ENCODE results near the gene LYPD6B.
A peak's percentile ranks its signal among the peaks of the same experiment; 100 is the strongest.

The LYPD6B gene

DNA sequence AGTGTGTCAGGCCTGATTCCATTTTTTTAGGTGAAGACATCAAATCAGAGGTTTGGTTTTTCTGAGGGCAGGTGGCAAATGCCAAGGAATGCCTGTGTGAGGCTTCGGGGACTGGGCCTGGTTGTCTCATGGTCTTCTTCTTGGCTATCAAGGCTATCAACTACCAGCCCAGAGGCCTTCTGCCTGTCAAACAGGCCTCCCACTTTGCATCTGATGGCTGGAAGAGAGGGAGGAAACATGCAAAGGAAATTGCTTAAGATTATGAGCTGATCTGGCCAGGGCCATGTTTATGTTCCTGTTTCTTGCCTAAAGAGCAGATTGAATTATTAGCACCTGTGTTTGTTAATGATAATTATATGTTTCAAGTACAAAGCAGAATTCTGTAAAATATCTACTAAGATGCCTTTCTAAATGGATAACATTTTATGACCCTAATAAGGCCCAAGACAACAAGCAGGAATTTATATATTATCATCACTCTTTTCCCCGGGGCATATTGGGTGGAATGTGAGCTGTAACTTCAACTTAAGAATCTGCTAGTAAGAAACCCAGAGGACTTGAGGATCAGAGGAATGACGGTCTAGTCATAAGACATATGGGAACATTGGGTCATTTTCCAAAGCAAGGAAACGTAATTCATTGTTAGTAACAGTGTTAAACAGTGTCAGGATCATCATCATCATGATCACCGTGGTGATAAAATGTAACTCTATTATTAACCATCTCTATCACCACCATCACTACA lies 123.2 kb downstream of the LYPD6B start:
- Histone ChIP-seq H3K27me3 (ENCODE audit: control insufficient read depth in 2 of 2, insufficient read depth in 2 of 2, low read length in 2 of 2) (no peaks in the 10 kb centered on the region), H3K9me3 (ENCODE audit: control insufficient read depth in 2 of 2, low read length in 2 of 2) (no peaks in the 10 kb centered on the region), H3K27ac (ENCODE audit: low read depth in 2 of 2, low read length in 2 of 2) (no peak overlapping the region), H3K4me3 (ENCODE audit: low read length in 2 of 2) (no peak overlapping the region), H3K9ac (ENCODE audit: low read depth in 1 of 2, low read length in 2 of 2) (no peak overlapping the region), H3K4me1 (ENCODE audit: control insufficient read depth in 2 of 2, insufficient read depth in 2 of 2, low read length in 2 of 2) (peaks cover 0 to 4% of the 10 kb centered on the region in 2 donors), H3K36me3 (ENCODE audit: control insufficient read depth in 2 of 2, insufficient read depth in 2 of 2, low read length in 2 of 2) (no peaks in the 10 kb centered on the region)

DNA sequence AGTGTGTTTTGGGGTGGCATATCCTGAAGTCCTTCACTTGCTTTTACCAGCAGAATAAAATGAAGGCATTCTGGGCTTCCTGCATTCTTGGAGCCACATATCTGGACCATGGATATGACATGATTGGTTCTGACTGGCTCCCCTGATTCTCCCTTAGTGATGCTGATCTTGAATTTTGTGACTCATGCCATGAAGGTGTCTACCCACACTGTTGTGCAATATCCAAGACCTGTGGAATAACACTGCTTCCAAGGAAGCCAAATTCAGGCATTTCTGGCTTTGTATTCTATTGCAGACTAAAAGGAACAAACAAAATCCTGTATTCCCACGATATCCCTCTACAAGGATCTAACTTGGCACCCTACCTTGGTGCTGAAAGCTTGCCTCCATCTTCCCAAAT lies 125.8 kb downstream of the LYPD6B start:
- Histone ChIP-seq H3K9ac (ENCODE audit: low read depth in 1 of 2, low read length in 2 of 2) (no peak overlapping the region), H3K27me3 (ENCODE audit: control insufficient read depth in 2 of 2, insufficient read depth in 2 of 2, low read length in 2 of 2) (no peaks in the 10 kb centered on the region), H3K4me1 (ENCODE audit: control insufficient read depth in 2 of 2, insufficient read depth in 2 of 2, low read length in 2 of 2) (peaks cover 0 to 6% of the 10 kb centered on the region in 2 donors), H3K4me3 (ENCODE audit: low read length in 2 of 2) (no peak overlapping the region), H3K36me3 (ENCODE audit: control insufficient read depth in 2 of 2, insufficient read depth in 2 of 2, low read length in 2 of 2) (no peaks in the 10 kb centered on the region), H3K27ac (ENCODE audit: low read depth in 2 of 2, low read length in 2 of 2) (no peak overlapping the region), H3K9me3 (ENCODE audit: control insufficient read depth in 2 of 2, low read length in 2 of 2) (no peaks in the 10 kb centered on the region)

- H3K4me3 ChIP-seq (ENCODE audit: low read length in 2 of 2), result no peak overlapping the region
- H3K4me1 ChIP-seq (ENCODE audit: control insufficient read depth in 2 of 2, insufficient read depth in 2 of 2, low read length in 2 of 2), result peaks cover 0 to 8% of the 10 kb centered on the region in 2 donors
- H3K36me3 ChIP-seq (ENCODE audit: control insufficient read depth in 2 of 2, insufficient read depth in 2 of 2, low read length in 2 of 2), result no peaks in the 10 kb centered on the region
- no peaks in the 10 kb centered on the region for H3K27me3 ChIP-seq (ENCODE audit: control insufficient read depth in 2 of 2, insufficient read depth in 2 of 2, low read length in 2 of 2)
- no peak overlapping the region for H3K27ac ChIP-seq (ENCODE audit: low read depth in 2 of 2, low read length in 2 of 2)
- no peaks in the 10 kb centered on the region for H3K9me3 ChIP-seq (ENCODE audit: control insufficient read depth in 2 of 2, low read length in 2 of 2)
- no peak overlapping the region for H3K9ac ChIP-seq (ENCODE audit: low read depth in 1 of 2, low read length in 2 of 2)
Measured at GRCh38 chr2:149164827-149165226, 126.3 kb downstream of the LYPD6B start.

GRCh38 chr2:149167001-149167780 lies 128.7 kb downstream of the LYPD6B start:
- Histone ChIP-seq H3K27me3 (ENCODE audit: control insufficient read depth in 2 of 2, insufficient read depth in 2 of 2, low read length in 2 of 2) (no peaks in the 10 kb centered on the region), H3K9ac (ENCODE audit: low read depth in 1 of 2, low read length in 2 of 2) (no peak overlapping the region), H3K4me3 (ENCODE audit: low read length in 2 of 2) (no peak overlapping the region), H3K9me3 (ENCODE audit: control insufficient read depth in 2 of 2, low read length in 2 of 2) (no peaks in the 10 kb centered on the region), H3K36me3 (ENCODE audit: control insufficient read depth in 2 of 2, insufficient read depth in 2 of 2, low read length in 2 of 2) (no peaks in the 10 kb centered on the region), H3K4me1 (ENCODE audit: control insufficient read depth in 2 of 2, insufficient read depth in 2 of 2, low read length in 2 of 2) (peaks cover 0 to 10% of the 10 kb centered on the region in 2 donors), H3K27ac (ENCODE audit: low read depth in 2 of 2, low read length in 2 of 2) (no peak overlapping the region)

DNA sequence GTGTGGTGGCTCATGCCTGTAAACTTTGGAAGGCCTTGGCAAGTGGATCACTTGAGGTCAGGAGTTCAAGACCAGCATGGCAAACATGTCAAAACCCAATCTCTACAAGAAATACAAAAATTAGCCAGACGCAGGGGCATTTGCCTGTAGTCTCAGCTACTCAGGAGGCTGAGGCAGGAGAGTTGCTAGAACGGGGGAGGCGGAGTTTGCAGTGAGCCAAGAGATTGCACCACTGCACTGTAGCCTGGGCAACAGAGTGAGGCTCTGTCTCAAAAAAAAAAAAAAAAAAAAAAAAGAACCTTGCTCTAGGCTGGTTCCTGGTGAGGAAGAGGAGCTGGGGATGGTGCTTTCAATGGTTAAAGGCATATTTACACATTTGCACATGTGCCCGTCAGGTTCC lies 129.4 kb downstream of the LYPD6B start:
- Histone ChIP-seq H3K9me3 (ENCODE audit: control insufficient read depth in 2 of 2, low read length in 2 of 2) (no peaks in the 10 kb centered on the region), H3K9ac (ENCODE audit: low read depth in 1 of 2, low read length in 2 of 2) (no peak overlapping the region), H3K4me1 (ENCODE audit: control insufficient read depth in 2 of 2, insufficient read depth in 2 of 2, low read length in 2 of 2) (peaks cover 0 to 7% of the 10 kb centered on the region in 2 donors), H3K36me3 (ENCODE audit: control insufficient read depth in 2 of 2, insufficient read depth in 2 of 2, low read length in 2 of 2) (no peaks in the 10 kb centered on the region), H3K4me3 (ENCODE audit: low read length in 2 of 2) (no peak overlapping the region), H3K27ac (ENCODE audit: low read depth in 2 of 2, low read length in 2 of 2) (no peak overlapping the region), H3K27me3 (ENCODE audit: control insufficient read depth in 2 of 2, insufficient read depth in 2 of 2, low read length in 2 of 2) (no peaks in the 10 kb centered on the region)

GRCh38 chr2:149169656-149170055 lies 131.2 kb downstream of the LYPD6B start:
- H3K36me3 ChIP-seq (ENCODE audit: control insufficient read depth in 2 of 2, insufficient read depth in 2 of 2, low read length in 2 of 2), result no peaks in the 10 kb centered on the region
- peaks cover 0 to 7% of the 10 kb centered on the region in 2 donors for H3K4me1 ChIP-seq (ENCODE audit: control insufficient read depth in 2 of 2, insufficient read depth in 2 of 2, low read length in 2 of 2)
- H3K9me3 ChIP-seq (ENCODE audit: control insufficient read depth in 2 of 2, low read length in 2 of 2), result no peaks in the 10 kb centered on the region
- no peak overlapping the region for H3K4me3 ChIP-seq (ENCODE audit: low read length in 2 of 2)
- H3K27ac ChIP-seq (ENCODE audit: low read depth in 2 of 2, low read length in 2 of 2), result peak overlapping the region in 1 of 2 donors; percentile 34
- no peaks in the 10 kb centered on the region for H3K27me3 ChIP-seq (ENCODE audit: control insufficient read depth in 2 of 2, insufficient read depth in 2 of 2, low read length in 2 of 2)
- no peak overlapping the region for H3K9ac ChIP-seq (ENCODE audit: low read depth in 1 of 2, low read length in 2 of 2)

GRCh38 chr2:149170156-149170555 lies 131.7 kb downstream of the LYPD6B start:
- Histone ChIP-seq H3K36me3 (ENCODE audit: control insufficient read depth in 2 of 2, insufficient read depth in 2 of 2, low read length in 2 of 2) (no peaks in the 10 kb centered on the region), H3K27ac (ENCODE audit: low read depth in 2 of 2, low read length in 2 of 2) (no peak overlapping the region), H3K4me1 (ENCODE audit: control insufficient read depth in 2 of 2, insufficient read depth in 2 of 2, low read length in 2 of 2) (peaks cover 0 to 7% of the 10 kb centered on the region in 2 donors)

DNA sequence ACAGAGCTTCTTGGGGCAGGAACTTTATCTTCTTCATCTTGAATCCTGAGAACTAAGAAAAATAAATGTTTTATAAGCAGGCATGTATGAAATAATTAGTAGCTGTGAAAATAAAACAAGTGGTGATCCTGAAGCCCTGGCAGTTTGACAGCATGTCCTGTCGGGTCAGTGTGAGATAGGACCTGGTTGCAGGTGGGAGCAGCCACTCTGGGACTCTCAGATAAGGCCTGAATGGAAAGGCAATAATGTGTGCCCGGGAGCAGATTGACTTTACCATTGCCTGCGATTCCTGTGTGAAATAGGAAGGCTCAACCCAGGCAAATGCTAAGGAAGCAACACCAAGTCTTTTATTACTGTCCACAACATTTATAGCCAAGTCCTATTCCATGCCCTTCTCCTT lies 132.4 kb downstream of the LYPD6B start:
- no peak overlapping the region for H3K4me3 ChIP-seq (ENCODE audit: low read length in 2 of 2)
- H3K27ac ChIP-seq (ENCODE audit: low read depth in 2 of 2, low read length in 2 of 2), result no peak overlapping the region
- H3K36me3 ChIP-seq (ENCODE audit: control insufficient read depth in 2 of 2, insufficient read depth in 2 of 2, low read length in 2 of 2), result no peaks in the 10 kb centered on the region
- no peaks in the 10 kb centered on the region for H3K9me3 ChIP-seq (ENCODE audit: control insufficient read depth in 2 of 2, low read length in 2 of 2)
- H3K27me3 ChIP-seq (ENCODE audit: control insufficient read depth in 2 of 2, insufficient read depth in 2 of 2, low read length in 2 of 2), result no peaks in the 10 kb centered on the region
- no peak overlapping the region for H3K9ac ChIP-seq (ENCODE audit: low read depth in 1 of 2, low read length in 2 of 2)
- peaks cover 0 to 7% of the 10 kb centered on the region in 2 donors for H3K4me1 ChIP-seq (ENCODE audit: control insufficient read depth in 2 of 2, insufficient read depth in 2 of 2, low read length in 2 of 2)

More at GRCh38 chr2:149170156-149170555, 131.7 kb downstream of the LYPD6B start:
- H3K4me3 ChIP-seq (ENCODE audit: low read length in 2 of 2), result no peak overlapping the region
- H3K27me3 ChIP-seq (ENCODE audit: control insufficient read depth in 2 of 2, insufficient read depth in 2 of 2, low read length in 2 of 2), result no peaks in the 10 kb centered on the region
- no peaks in the 10 kb centered on the region for H3K9me3 ChIP-seq (ENCODE audit: control insufficient read depth in 2 of 2, low read length in 2 of 2)
- no peak overlapping the region for H3K9ac ChIP-seq (ENCODE audit: low read depth in 1 of 2, low read length in 2 of 2)

DNA sequence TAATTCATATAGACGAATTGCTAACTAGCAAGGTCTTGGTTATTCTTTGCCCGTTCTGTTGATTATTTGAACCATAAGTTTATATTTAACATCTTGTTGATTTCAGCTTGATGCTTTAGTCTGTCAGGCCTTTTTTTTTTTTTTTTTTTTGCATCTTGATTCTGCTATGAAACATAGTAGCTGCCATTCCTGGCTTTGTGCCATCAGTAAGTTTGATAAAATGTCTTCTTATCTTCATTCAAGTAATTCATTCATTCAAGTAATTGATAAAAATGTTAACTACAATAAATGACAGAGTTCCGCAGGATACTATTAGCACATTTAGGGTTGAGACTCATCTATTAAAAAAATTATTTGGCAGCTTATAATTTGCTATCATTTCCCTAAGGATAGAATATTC lies 134.7 kb downstream of the LYPD6B start:
- Histone ChIP-seq H3K4me3 (ENCODE audit: low read length in 2 of 2) (no peak overlapping the region), H3K27ac (ENCODE audit: low read depth in 2 of 2, low read length in 2 of 2) (no peak overlapping the region), H3K9me3 (ENCODE audit: control insufficient read depth in 2 of 2, low read length in 2 of 2) (no peaks in the 10 kb centered on the region), H3K36me3 (ENCODE audit: control insufficient read depth in 2 of 2, insufficient read depth in 2 of 2, low read length in 2 of 2) (no peaks in the 10 kb centered on the region), H3K4me1 (ENCODE audit: control insufficient read depth in 2 of 2, insufficient read depth in 2 of 2, low read length in 2 of 2) (peaks cover 0 to 7% of the 10 kb centered on the region in 2 donors), H3K9ac (ENCODE audit: low read depth in 1 of 2, low read length in 2 of 2) (no peak overlapping the region), H3K27me3 (ENCODE audit: control insufficient read depth in 2 of 2, insufficient read depth in 2 of 2, low read length in 2 of 2) (no peaks in the 10 kb centered on the region)

- Histone ChIP-seq H3K4me3 (ENCODE audit: low read length in 2 of 2) (no peak overlapping the region), H3K4me1 (ENCODE audit: control insufficient read depth in 2 of 2, insufficient read depth in 2 of 2, low read length in 2 of 2) (peaks cover 0 to under 1% of the 10 kb centered on the region in 2 donors), H3K9ac (ENCODE audit: low read depth in 1 of 2, low read length in 2 of 2) (no peak overlapping the region), H3K36me3 (ENCODE audit: control insufficient read depth in 2 of 2, insufficient read depth in 2 of 2, low read length in 2 of 2) (no peaks in the 10 kb centered on the region), H3K9me3 (ENCODE audit: control insufficient read depth in 2 of 2, low read length in 2 of 2) (no peaks in the 10 kb centered on the region), H3K27me3 (ENCODE audit: control insufficient read depth in 2 of 2, insufficient read depth in 2 of 2, low read length in 2 of 2) (no peaks in the 10 kb centered on the region), H3K27ac (ENCODE audit: low read depth in 2 of 2, low read length in 2 of 2) (no peak overlapping the region)
Measured at GRCh38 chr2:149175956-149176355, 137.5 kb downstream of the LYPD6B start.

Measured in mucosa of rectum (tissue), 2 donors.